Esophagus squamous epithelium (tissue), 4 donors: ENCODE measurements around the gene CNTNAP2.

Experiments used
- CTCF ChIP-seq, 6 experiments: fragments of 450-650 bp in 4 of 6; fragments of 200-600 bp in 2 of 6; sonication (generic) in 2 of 6; IDR thresholded peaks; one replicate each; pipeline ENCODE4 v1.5.1; 2016 to 2019; ENCODE audit warnings: antibody characterized with exemption in 6 of 6, mild to moderate bottlenecking in 4 of 6, moderate library complexity in 4 of 6
- POLR2A ChIP-seq, 4 donors: fragments of 450-650 bp; IDR thresholded peaks; one replicate each; pipeline ENCODE4 v1.6.1; 2017; ENCODE audit warnings: antibody characterized with exemption in 4 of 4, mild to moderate bottlenecking in 4 of 4, moderate library complexity in 3 of 4

- no peak for TF ChIP-seq CTCF (IDR thresholded peaks at IDR 0.05)
- no peak for TF ChIP-seq POLR2A (IDR thresholded peaks at IDR 0.05)
These were observed 2349.5 kb downstream of the CNTNAP2 start for GRCh38 chr7:148466120-148466519.
